ENCODE measurements around the gene PRDX3.

- TF ChIP-seq CTCF (conservative IDR thresholded peaks at IDR 0.05; ENCODE audit: low read length), result no peak
- TF ChIP-seq EZH2phosphoT487 (IDR thresholded peaks at IDR 0.05; ENCODE audit: borderline replicate concordance, low read depth, low read length), result no peak
Observed at GRCh38 chr10:119219871-119220270, 41.3 kb upstream of the PRDX3 start.
